ENCODE results near the gene EIF4H. TPM values are rescaled to one million over a fixed set of nuclear protein-coding genes. Genes with fewer than 3 reads are reported as not detected.

The EIF4H gene
- total and polyA plus RNA-seq, 2 donors (not counting 1 experiment from before 2014, with no cell fraction given) = 127 to 199 TPM

- intact Hi-C loops (cut with micrococcal nuclease) = no loop called here
- TF ChIP-seq CTCF (IDR thresholded peaks at IDR 0.05) (no peak), EZH2 (IDR thresholded peaks at IDR 0.05; ENCODE audit: borderline replicate concordance, insufficient read depth, low read depth, low read length, poor library complexity, severe bottlenecking) (no peak)
- Histone ChIP-seq H3K4me1 (ENCODE audit: control insufficient read depth in 2 of 2, insufficient read depth in 2 of 2, low read length in 2 of 2) (peaks cover 10 to 13% of the 10 kb centered on the region in 2 donors), H3K4me2 (replicated peaks; ENCODE audit: low read depth, low read length, poor library complexity, severe bottlenecking) (no peak overlapping the region), H4K20me1 (ENCODE audit: control insufficient read depth, insufficient read depth, low read length, poor library complexity, severe bottlenecking) (peaks cover 1% of the 10 kb centered on the region), H3K9me3 (ENCODE audit: control extremely low read depth in 1 of 3, control insufficient read depth in 2 of 3, insufficient read depth in 1 of 3, low read length in 2 of 3) (no peaks in the 10 kb centered on the region), H3K36me3 (replicated peaks in 1 of 2; ENCODE audit: control extremely low read depth in 1 of 2, control insufficient read depth in 1 of 2, extremely low read depth in 1 of 2, insufficient read depth in 2 of 2, low read length in 1 of 2) (peaks cover 0 to 4% of the 10 kb centered on the region in 2 experiments), H2AFZ (ENCODE audit: insufficient read depth, low read depth, low read length, poor library complexity, severe bottlenecking) (no peak overlapping the region), H3K27ac (ENCODE audit: low read length in 2 of 2) (no peak overlapping the region), H3K27me3 (replicated peaks in 1 of 4; ENCODE audit: control extremely low read depth in 1 of 4, control insufficient read depth in 3 of 4, insufficient read depth in 4 of 4, low read length in 3 of 4) (no peaks in the 10 kb centered on the region), H3K4me3 (ENCODE audit: control extremely low read depth in 1 of 5, extremely low read depth in 1 of 5, insufficient read depth in 1 of 5, low read depth in 2 of 5, low read length in 4 of 5) (no peak overlapping the region), H3K79me2 (ENCODE audit: control insufficient read depth, insufficient read depth, low read length) (peaks cover 8% of the 10 kb centered on the region), H3K9ac (ENCODE audit: low read length) (no peak overlapping the region)
- H3K27ac Mint-ChIP-seq = no peak overlapping the region
- no peaks in the 10 kb centered on the region for H3K27me3 Mint-ChIP-seq
- no peaks in the 10 kb centered on the region for H3K9me3 Mint-ChIP-seq (ENCODE audit: insufficient read depth)
- POLR2A ChIA-PET = interaction anchor here (0.8 kb wide), 1 partner anchor 26 kb away, joined by 3 read pairs; no protein-coding TSS in a partner anchor
- no peak overlapping the region for H3K4me3 Mint-ChIP-seq
- 98% methylated on average over 9 of the region's 19 CpGs for WGBS (ENCODE audit: insufficient coverage)
- CTCF ChIA-PET = interaction anchor here (0.6 to 2.4 kb wide), 3 partner anchors 13 to 132 kb away, joined by 3 to 12 read pairs (median 3); no protein-coding TSS in a partner anchor
- ATAC-seq (ENCODE audit: low read depth) (no peak), DNase-seq (no peak)
- H3K4me1 Mint-ChIP-seq = peaks cover 15% of the 10 kb centered on the region
These were observed 25.6 kb downstream of the EIF4H start for GRCh38 chr7:74199551-74200355.

Data from B cell (primary cell).